CD1c-positive myeloid dendritic cell (primary cell): Measurements from ENCODE around the gene POLR2F.
"Not testable (repeated sequence)": the region's sequence is repeated elsewhere in the genome, so short reads cannot be mapped to it uniquely, and the experiment has no call there.

Source experiments
- DNase-seq: peaks from one replicate; pipeline ENCODE4 v3.0.0-alpha.2; 2016; ENCODE audit errors: extremely low spot score

Gene POLR2F

GRCh38 chr22:37925330-37925729, 28.2 kb upstream of the POLR2F start:
- no peak for DNase-seq

- DNase-seq = no peak
Measured at GRCh38 chr22:37925767-37926166, 27.7 kb upstream of the POLR2F start.

- DNase-seq = no peak
Measured at GRCh38 chr22:37926358-37926757, 27.1 kb upstream of the POLR2F start.

GRCh38 chr22:37926771-37927636, 26.5 kb upstream of the POLR2F start:
- DNase-seq = no peak

- no peak for DNase-seq
Measured at GRCh38 chr22:37927637-37927936, 25.9 kb upstream of the POLR2F start.

GRCh38 chr22:37929390-37929789, 24.1 kb upstream of the POLR2F start:
- DNase-seq = no peak

GRCh38 chr22:37930270-37930951, 23.1 kb upstream of the POLR2F start:
- no peak for DNase-seq

- DNase-seq = no peak
Measured at GRCh38 chr22:37930952-37931440, 22.5 kb upstream of the POLR2F start.

- DNase-seq = no peak
Measured at GRCh38 chr22:37931893-37932389, 21.6 kb upstream of the POLR2F start.

- no peak for DNase-seq
Measured at GRCh38 chr22:37932401-37932800, 21.1 kb upstream of the POLR2F start.

- DNase-seq = no peak
Measured at GRCh38 chr22:37932821-37933578, 20.5 kb upstream of the POLR2F start.

- DNase-seq = peak; percentile 93
Measured at GRCh38 chr22:37933711-37934376, 19.7 kb upstream of the POLR2F start.

GRCh38 chr22:37940698-37941376, 12.7 kb upstream of the POLR2F start:
- DNase-seq = no peak

- DNase-seq = no peak
Measured at GRCh38 chr22:37942133-37942532, 11.4 kb upstream of the POLR2F start.

- DNase-seq = no peak
Measured at GRCh38 chr22:37943136-37943824, 10.2 kb upstream of the POLR2F start.

- DNase-seq = no peak
Measured at GRCh38 chr22:37943825-37944198, 9.7 kb upstream of the POLR2F start.

- DNase-seq = not testable (repeated sequence)
Measured at GRCh38 chr22:37944423-37944822, 9.1 kb upstream of the POLR2F start.

- DNase-seq = not testable (repeated sequence)
Measured at GRCh38 chr22:37947142-37947795, 6.2 kb upstream of the POLR2F start.

- no peak for DNase-seq
Measured at GRCh38 chr22:37951305-37951704, 2.2 kb upstream of the POLR2F start.

GRCh38 chr22:37952629-37953028, 870 bp upstream of the POLR2F start:
- DNase-seq = not testable (repeated sequence)
